ENCODE results near the gene TCEANC2. TPM values are rescaled to one million over a fixed set of nuclear protein-coding genes. Genes with fewer than 3 reads are reported as not detected.

TCEANC2 gene
- total RNA-seq, 1 experiment from 2014 or later = 1.9 TPM

GRCh38 chr1:54012008-54012325, 41.4 kb upstream of the TCEANC2 start:
- peaks cover 10% of the 10 kb centered on the region for H3K4me1 ChIP-seq
- CTCF ChIA-PET = no interaction called here
- Mint-ChIP-seq H3K4me1 (ENCODE audit: low read depth, unreplicated experiment) (peaks cover 14% of the 10 kb centered on the region), H3K9me3 (ENCODE audit: unreplicated experiment) (no peaks in the 10 kb centered on the region), H3K27me3 (ENCODE audit: insufficient read depth, unreplicated experiment) (no peaks in the 10 kb centered on the region), H3K4me3 (ENCODE audit: unreplicated experiment) (no peak overlapping the region), H3K27ac (ENCODE audit: unreplicated experiment) (no peak overlapping the region), H3K36me3 (ENCODE audit: insufficient read depth, unreplicated experiment) (no peaks in the 10 kb centered on the region)
- H3K36me3 ChIP-seq (ENCODE audit: control insufficient read depth, insufficient read depth, low read length) = no peaks in the 10 kb centered on the region
- intact Hi-C loops (cut with micrococcal nuclease; ENCODE audit: unreplicated experiment) = no loop called here
- TF ChIP-seq, protein P1, sequence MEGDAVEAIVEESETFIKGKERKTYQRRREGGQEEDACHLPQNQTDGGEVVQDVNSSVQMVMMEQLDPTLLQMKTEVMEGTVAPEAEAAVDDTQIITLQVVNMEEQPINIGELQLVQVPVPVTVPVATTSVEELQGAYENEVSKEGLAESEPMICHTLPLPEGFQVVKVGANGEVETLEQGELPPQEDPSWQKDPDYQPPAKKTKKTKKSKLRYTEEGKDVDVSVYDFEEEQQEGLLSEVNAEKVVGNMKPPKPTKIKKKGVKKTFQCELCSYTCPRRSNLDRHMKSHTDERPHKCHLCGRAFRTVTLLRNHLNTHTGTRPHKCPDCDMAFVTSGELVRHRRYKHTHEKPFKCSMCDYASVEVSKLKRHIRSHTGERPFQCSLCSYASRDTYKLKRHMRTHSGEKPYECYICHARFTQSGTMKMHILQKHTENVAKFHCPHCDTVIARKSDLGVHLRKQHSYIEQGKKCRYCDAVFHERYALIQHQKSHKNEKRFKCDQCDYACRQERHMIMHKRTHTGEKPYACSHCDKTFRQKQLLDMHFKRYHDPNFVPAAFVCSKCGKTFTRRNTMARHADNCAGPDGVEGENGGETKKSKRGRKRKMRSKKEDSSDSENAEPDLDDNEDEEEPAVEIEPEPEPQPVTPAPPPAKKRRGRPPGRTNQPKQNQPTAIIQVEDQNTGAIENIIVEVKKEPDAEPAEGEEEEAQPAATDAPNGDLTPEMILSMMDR (IDR thresholded peaks at IDR 0.05; ENCODE audit: insufficient read depth in 1 of 2, low read depth in 1 of 2, low read length in 1 of 2, severe bottlenecking in 1 of 2, unreplicated experiment in 1 of 2) = no peak
- no peaks in the 10 kb centered on the region for H3K27me3 ChIP-seq (replicated peaks; ENCODE audit: control insufficient read depth, insufficient read depth, low read length)
- BruUV-seq (replicated peaks) = no TSS peak
- POLR2A ChIA-PET = no interaction called here
- H3K4me3 ChIP-seq (ENCODE audit: low read depth, low read length) = no peak overlapping the region
- no peak for DNase-seq
- H3K9me3 ChIP-seq = no peaks in the 10 kb centered on the region

DNA sequence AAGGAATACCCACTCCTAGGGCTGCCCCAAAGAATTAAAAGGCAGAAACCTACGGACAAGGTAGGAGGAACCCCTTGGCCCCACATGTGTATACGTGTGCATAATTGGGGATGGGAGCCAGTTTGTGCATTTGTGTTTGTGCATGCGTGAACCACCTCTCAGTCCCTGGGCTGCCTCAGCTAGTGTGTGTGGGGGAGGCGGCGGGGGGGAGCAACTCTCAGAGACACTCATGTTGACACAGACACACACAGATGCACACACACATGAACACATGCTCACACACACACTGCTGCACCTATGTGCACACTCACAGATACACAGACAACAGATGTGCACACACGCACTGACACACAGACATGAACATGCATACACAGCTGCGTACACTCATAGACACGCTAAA, 40.5 kb upstream of the TCEANC2 start:
- Mint-ChIP-seq H3K4me1 (ENCODE audit: low read depth, unreplicated experiment) (peaks cover 19% of the 10 kb centered on the region), H3K4me3 (ENCODE audit: unreplicated experiment) (no peak overlapping the region), H3K36me3 (ENCODE audit: insufficient read depth, unreplicated experiment) (no peaks in the 10 kb centered on the region), H3K9me3 (ENCODE audit: unreplicated experiment) (no peaks in the 10 kb centered on the region), H3K27me3 (ENCODE audit: insufficient read depth, unreplicated experiment) (no peaks in the 10 kb centered on the region), H3K27ac (ENCODE audit: unreplicated experiment) (no peak overlapping the region)
- Histone ChIP-seq H3K4me3 (ENCODE audit: low read depth, low read length) (no peak overlapping the region), H3K36me3 (ENCODE audit: control insufficient read depth, insufficient read depth, low read length) (no peaks in the 10 kb centered on the region), H3K27me3 (replicated peaks; ENCODE audit: control insufficient read depth, insufficient read depth, low read length) (no peaks in the 10 kb centered on the region), H3K9me3 (no peaks in the 10 kb centered on the region), H3K4me1 (peaks cover 10% of the 10 kb centered on the region)
- BruUV-seq (replicated peaks) = no TSS peak
- CTCF ChIA-PET = no interaction called here
- TF ChIP-seq, protein P1 (IDR thresholded peaks at IDR 0.05; ENCODE audit: insufficient read depth in 1 of 2, low read depth in 1 of 2, low read length in 1 of 2, severe bottlenecking in 1 of 2, unreplicated experiment in 1 of 2) = no peak
- DNase-seq = no peak
- intact Hi-C loops (cut with micrococcal nuclease; ENCODE audit: unreplicated experiment) = no loop called here
- POLR2A ChIA-PET = no interaction called here

DNA sequence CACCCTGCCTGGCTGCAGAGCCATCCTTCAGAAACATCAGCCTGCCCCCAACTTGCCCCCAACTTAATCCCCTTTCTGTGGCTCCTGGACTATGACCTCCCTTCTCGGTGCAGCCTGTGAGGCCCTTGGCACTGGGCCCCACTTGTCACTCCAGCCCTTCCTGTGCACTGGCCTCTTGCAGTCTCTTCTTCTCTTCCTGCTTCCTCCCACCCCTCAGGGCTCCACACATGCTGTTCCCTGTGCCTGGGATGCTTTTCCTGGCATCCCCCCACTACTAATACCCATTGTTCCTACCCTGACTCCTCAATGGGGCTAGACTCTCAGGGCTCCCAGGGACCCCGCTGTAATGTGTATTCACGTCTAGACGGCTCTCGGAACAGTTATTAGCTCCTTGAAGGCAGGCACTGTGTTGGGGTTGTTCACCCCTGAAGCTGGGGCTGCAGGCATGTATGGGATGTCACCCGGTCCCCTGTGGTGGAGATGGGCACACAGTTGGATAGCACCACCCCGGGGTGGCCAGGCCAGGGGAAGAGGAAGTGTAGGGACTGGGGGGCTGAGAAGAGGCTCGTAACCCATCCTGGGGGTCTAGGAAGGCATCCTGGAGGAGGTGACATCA, 39.9 kb upstream of the TCEANC2 start:
- ChIA-PET CTCF (no interaction called here), POLR2A (no interaction called here)
- no peak for DNase-seq
- H3K9me3 Mint-ChIP-seq (ENCODE audit: unreplicated experiment) = no peaks in the 10 kb centered on the region
- Histone ChIP-seq H3K4me1 (peaks cover 10% of the 10 kb centered on the region), H3K27me3 (replicated peaks; ENCODE audit: control insufficient read depth, insufficient read depth, low read length) (no peaks in the 10 kb centered on the region), H3K4me3 (ENCODE audit: low read depth, low read length) (no peak overlapping the region), H3K36me3 (ENCODE audit: control insufficient read depth, insufficient read depth, low read length) (no peaks in the 10 kb centered on the region), H3K9me3 (no peaks in the 10 kb centered on the region)
- H3K4me3 Mint-ChIP-seq (ENCODE audit: unreplicated experiment) = no peak overlapping the region
- TF ChIP-seq, protein P1 (IDR thresholded peaks at IDR 0.05; ENCODE audit: insufficient read depth in 1 of 2, low read depth in 1 of 2, low read length in 1 of 2, severe bottlenecking in 1 of 2, unreplicated experiment in 1 of 2) = no peak
- H3K36me3 Mint-ChIP-seq (ENCODE audit: insufficient read depth, unreplicated experiment) = no peaks in the 10 kb centered on the region
- H3K4me1 Mint-ChIP-seq (ENCODE audit: low read depth, unreplicated experiment) = peaks cover 21% of the 10 kb centered on the region
- BruUV-seq (replicated peaks) = no TSS peak
- no peaks in the 10 kb centered on the region for H3K27me3 Mint-ChIP-seq (ENCODE audit: insufficient read depth, unreplicated experiment)
- H3K27ac Mint-ChIP-seq (ENCODE audit: unreplicated experiment) = no peak overlapping the region
- intact Hi-C loops (cut with micrococcal nuclease; ENCODE audit: unreplicated experiment) = no loop called here

Measured in Caco-2 (cell line).